ENCODE data around the gene DPH1. TPM values are rescaled to one million over a fixed set of nuclear protein-coding genes. Genes with fewer than 3 reads are reported as not detected.
A peak's percentile ranks its signal among the peaks of the same experiment; 100 is the strongest.
"Not testable (repeated sequence)": the region's sequence is repeated elsewhere in the genome, so short reads cannot be mapped to it uniquely, and the experiment has no call there.

Gene DPH1
- total RNA-seq (2014; rRNA removed; shearing (Covaris generic)) = 14.4 and 14.6 TPM in 2 replicates

DNA sequence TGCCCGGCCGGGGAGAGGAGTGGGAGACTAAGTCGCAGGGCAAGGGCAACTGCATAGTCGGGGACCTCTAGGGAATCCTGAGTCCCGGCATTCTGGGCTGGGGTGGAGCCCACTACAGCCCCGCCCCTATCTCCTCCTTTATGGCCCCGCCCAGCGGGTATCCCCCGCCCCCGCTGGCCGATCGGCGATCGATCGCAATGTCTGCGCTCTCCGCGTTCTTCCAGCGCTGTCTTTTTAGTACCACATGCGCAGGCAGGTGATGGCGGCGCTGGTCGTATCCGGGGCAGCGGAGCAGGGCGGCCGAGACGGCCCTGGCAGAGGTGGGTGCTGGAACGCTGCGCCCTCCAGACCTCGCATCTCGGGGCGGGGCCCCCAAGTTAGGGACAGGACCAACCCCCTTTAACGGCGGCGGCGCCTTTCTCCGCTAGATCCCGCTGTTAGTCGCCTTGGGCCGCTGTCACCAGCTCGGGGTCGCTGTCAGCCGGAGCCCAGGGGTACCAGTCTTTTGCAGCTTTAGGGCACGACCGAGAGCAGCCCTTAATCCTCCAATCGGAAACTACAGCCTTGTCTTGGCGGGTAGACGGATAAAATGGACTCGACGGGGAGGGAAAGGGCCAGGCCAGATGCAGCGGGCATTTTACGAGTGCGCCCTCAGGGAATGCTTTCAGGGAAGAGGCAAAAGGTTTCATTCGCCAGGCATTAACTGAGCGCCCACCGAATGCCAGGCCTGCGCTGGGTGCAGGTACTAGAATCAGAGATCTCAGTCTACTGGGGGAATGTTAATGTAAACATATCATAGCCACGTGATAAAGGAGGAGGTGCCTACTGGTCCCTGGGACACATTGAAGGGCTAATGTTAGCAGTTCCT lies at the start of gene DPH1:
DPH1 (plus strand) TSS at position 243 of the 868 bp plus-strand sequence; CDS start at position 260, 17 bp downstream.
- peak; percentile 87 for DNase-seq

DNA sequence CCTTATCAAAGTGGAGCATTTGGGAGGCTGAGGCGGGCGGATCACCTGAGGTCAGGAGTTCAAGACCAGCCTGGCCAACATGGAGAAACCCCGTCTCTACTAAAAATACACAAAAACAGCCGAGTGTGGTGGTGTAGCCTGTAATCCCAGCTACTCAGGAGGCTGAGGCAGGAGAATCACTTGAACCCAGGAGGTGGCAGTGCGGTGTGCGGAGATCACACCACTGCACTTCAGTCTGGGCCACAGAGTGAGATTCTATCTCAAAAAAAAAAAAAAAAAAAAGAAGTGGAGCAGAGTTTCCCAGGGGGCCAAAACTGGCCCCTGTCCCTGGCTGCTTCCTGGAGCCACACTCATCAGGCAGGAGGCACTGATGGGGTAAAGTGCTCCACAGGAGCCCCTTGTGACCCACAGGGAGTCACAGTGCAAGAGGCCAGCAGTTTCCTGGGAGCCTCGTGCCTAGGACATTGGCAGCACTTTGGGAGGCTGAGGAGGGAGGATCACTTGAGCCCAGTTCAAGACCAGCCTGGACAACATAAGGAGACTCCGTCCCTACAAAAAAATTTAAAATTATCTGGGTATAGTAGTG lies 49.2 kb upstream of the DPH1 start:
- Histone ChIP-seq H3K27me3 (no peaks in the 10 kb centered on the region), H3K4me3 (no peak overlapping the region), H3K9me3 (replicated peaks) (no peaks in the 10 kb centered on the region), H3K36me3 (no peaks in the 10 kb centered on the region), H3K27ac (no peak overlapping the region), H3K4me1 (no peaks in the 10 kb centered on the region)
- DNase-seq = no peak

More for the DNA sequence above, at the start of gene DPH1:
- Histone ChIP-seq H3K9me3 (replicated peaks) (no peaks in the 10 kb centered on the region), H3K4me1 (0 out of 2 replicates have a peak, but pooled peaks cover 5% of the 10 kb centered on the region), H3K36me3 (no peaks in the 10 kb centered on the region), H3K4me3 (peak within 1 kb of the TSS; percentile 100), H3K27me3 (peaks cover 4% of the 10 kb centered on the region; the same call in 1 of the 2 replicates), H3K27ac (peak within 1 kb of the TSS; percentile 58)

GRCh38 chr17:1982793-1983366 lies 47.1 kb upstream of the DPH1 start:
- not testable (repeated sequence) for H3K36me3 ChIP-seq; H3K4me3 ChIP-seq; H3K9me3 ChIP-seq (replicated peaks); DNase-seq; H3K4me1 ChIP-seq; H3K27me3 ChIP-seq; H3K27ac ChIP-seq

GRCh38 chr17:1985093-1985492 lies 44.9 kb upstream of the DPH1 start:
- H3K9me3 ChIP-seq (replicated peaks) = no peaks in the 10 kb centered on the region
- H3K4me1 ChIP-seq = no peaks in the 10 kb centered on the region
- no peaks in the 10 kb centered on the region for H3K27me3 ChIP-seq
- H3K36me3 ChIP-seq = no peaks in the 10 kb centered on the region
- no peak for DNase-seq
- H3K4me3 ChIP-seq = no peak overlapping the region
- H3K27ac ChIP-seq = no peak overlapping the region

DNA sequence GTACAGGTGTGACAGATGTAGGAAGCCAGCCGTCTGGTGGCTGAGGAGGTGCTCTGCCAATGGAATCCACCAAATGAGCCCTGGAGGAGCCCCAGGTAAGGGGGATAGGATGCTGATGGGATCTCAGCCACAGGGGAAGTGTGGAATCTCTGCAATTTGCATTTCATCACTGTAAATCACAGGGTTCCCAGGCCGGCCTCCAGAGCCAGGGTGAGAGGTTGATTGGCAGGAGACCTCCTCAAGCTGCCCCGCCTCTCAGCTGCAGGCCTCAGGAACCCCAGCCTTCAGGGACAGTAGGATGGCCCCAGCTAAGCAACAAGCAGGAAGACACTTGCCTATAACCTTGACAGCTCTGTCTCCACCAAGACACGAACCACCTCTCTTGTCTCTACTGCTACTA lies 44.3 kb upstream of the DPH1 start:
- Histone ChIP-seq H3K4me1 (no peaks in the 10 kb centered on the region), H3K27me3 (no peaks in the 10 kb centered on the region), H3K36me3 (no peaks in the 10 kb centered on the region), H3K9me3 (replicated peaks) (no peaks in the 10 kb centered on the region), H3K4me3 (no peak overlapping the region), H3K27ac (no peak overlapping the region)
- DNase-seq = no peak

- Histone ChIP-seq H3K27ac (no peak overlapping the region), H3K36me3 (no peaks in the 10 kb centered on the region), H3K4me3 (no peak overlapping the region), H3K27me3 (no peaks in the 10 kb centered on the region), H3K9me3 (replicated peaks) (no peaks in the 10 kb centered on the region), H3K4me1 (no peaks in the 10 kb centered on the region)
- no peak for DNase-seq
Observed at GRCh38 chr17:1986783-1987451, 43.0 kb upstream of the DPH1 start.

- H3K27me3 ChIP-seq = no peaks in the 10 kb centered on the region
- no peaks in the 10 kb centered on the region for H3K4me1 ChIP-seq
- no peaks in the 10 kb centered on the region for H3K36me3 ChIP-seq
- no peak for DNase-seq
- H3K4me3 ChIP-seq = no peak overlapping the region
- H3K9me3 ChIP-seq (replicated peaks) = no peaks in the 10 kb centered on the region
- no peak overlapping the region for H3K27ac ChIP-seq
Observed at GRCh38 chr17:1989135-1989534, 40.8 kb upstream of the DPH1 start.

GRCh38 chr17:1992541-1992940 lies 37.4 kb upstream of the DPH1 start:
- Histone ChIP-seq H3K27me3 (no peaks in the 10 kb centered on the region; the same call in 1 of the 2 replicates), H3K36me3 (no peaks in the 10 kb centered on the region), H3K4me1 (no peaks in the 10 kb centered on the region), H3K9me3 (replicated peaks) (no peaks in the 10 kb centered on the region), H3K27ac (no peak overlapping the region), H3K4me3 (no peak overlapping the region)
- no peak for DNase-seq

DNA sequence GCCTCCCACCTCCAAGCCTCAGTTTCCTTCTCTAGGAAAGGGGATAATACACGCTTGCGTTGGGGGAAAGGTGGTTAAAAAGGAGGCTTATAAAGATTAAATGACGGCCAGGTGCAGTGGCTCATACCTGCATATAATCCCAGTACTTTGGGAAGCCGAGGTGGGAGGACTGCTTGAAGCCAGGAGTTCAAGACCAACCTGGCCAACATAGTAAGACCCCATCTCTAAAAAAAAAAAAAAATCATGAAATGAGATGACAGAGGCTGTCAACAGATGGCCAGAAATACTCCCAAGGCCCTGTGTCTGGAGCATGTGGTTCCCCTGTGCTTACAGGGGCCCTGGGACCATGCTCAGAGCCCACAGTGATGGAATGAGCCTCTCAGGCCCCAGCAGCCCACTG lies 35.2 kb upstream of the DPH1 start:
- no peak overlapping the region for H3K4me3 ChIP-seq
- no peaks in the 10 kb centered on the region for H3K9me3 ChIP-seq (replicated peaks)
- peaks cover 5% of the 10 kb centered on the region for H3K4me1 ChIP-seq
- no peak for DNase-seq
- no peaks in the 10 kb centered on the region for H3K36me3 ChIP-seq
- no peaks in the 10 kb centered on the region; the same call in 1 of the 2 replicates for H3K27me3 ChIP-seq
- no peak overlapping the region for H3K27ac ChIP-seq

DNA sequence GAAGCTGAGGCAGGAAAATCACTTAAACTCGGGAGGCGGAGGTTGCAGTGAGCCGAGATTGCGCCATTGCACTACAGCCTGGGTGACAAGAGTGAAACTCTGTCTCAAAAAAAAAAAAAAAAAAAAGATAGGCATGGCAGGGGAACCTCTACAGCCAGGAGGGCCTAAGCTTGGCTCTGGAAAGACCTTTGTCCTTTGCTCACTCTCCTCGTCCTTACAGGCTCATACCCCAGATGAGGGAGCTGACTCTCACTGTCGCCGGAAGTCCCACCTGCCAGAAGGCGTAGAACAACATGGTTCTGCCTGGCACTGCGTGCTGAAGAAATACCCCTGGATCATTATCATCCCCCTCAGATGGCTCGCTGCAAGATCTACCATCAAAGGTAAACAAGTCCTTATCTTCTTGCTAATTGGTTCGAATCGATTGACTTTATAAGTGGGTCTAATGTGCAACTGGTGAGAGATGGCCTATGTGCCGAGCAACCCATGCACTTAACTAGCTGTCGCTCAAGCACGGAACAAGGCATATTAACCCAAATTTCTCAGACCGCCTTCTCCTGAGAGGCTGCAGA lies 34.5 kb upstream of the DPH1 start:
- no peak overlapping the region for H3K27ac ChIP-seq
- H3K9me3 ChIP-seq (replicated peaks) = no peaks in the 10 kb centered on the region
- H3K27me3 ChIP-seq = no peaks in the 10 kb centered on the region; the same call in 1 of the 2 replicates
- peaks cover 10% of the 10 kb centered on the region for H3K4me1 ChIP-seq
- DNase-seq = no peak
- no peak overlapping the region for H3K4me3 ChIP-seq
- H3K36me3 ChIP-seq = no peaks in the 10 kb centered on the region

GRCh38 chr17:1995907-1996799 lies 33.8 kb upstream of the DPH1 start:
- DNase-seq = no peak
- peaks cover 10% of the 10 kb centered on the region for H3K4me1 ChIP-seq
- H3K27ac ChIP-seq = no peak overlapping the region
- H3K4me3 ChIP-seq = no peak overlapping the region
- H3K9me3 ChIP-seq (replicated peaks) = no peaks in the 10 kb centered on the region
- H3K27me3 ChIP-seq = no peaks in the 10 kb centered on the region; the same call in 1 of the 2 replicates
- no peaks in the 10 kb centered on the region for H3K36me3 ChIP-seq

- no peaks in the 10 kb centered on the region for H3K36me3 ChIP-seq
- H3K27me3 ChIP-seq = no peaks in the 10 kb centered on the region; the same call in 1 of the 2 replicates
- H3K4me3 ChIP-seq = no peak overlapping the region
- no peak overlapping the region for H3K27ac ChIP-seq
- DNase-seq = no peak
- H3K4me1 ChIP-seq = peaks cover 10% of the 10 kb centered on the region
- no peaks in the 10 kb centered on the region for H3K9me3 ChIP-seq (replicated peaks)
Observed at GRCh38 chr17:1996800-1997288, 33.1 kb upstream of the DPH1 start.

DNA sequence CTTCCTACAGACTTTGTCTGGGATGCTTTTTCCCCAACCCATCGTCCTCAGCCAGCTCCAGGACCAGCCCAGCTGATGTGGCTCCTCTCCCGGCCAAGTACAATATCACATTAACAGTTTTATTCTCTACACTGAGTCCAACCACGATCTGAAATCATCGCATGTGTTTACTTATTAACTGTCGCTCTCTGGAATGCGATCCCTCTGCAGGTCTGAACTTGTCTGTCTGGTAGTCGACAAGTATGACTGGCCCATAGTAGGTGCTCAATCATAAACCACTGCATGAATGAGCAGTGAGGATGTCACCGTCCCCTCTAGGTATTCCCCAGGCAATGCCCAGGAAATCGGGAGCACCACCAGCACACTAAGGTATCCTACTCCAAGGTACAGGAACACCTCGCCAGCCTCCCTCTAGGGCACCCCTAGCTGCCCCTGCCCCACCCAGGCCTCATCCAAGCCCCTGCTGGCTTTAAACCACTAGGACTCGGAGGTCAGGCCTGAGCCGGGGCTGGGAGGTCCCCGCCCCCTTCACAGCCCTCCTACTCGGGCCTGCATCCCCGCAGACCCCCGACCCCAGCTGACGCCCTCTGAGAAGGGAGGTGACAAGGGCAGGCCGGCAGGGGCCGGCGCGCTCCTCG lies 32.5 kb upstream of the DPH1 start:
- Histone ChIP-seq H3K27ac (no peak overlapping the region), H3K36me3 (no peaks in the 10 kb centered on the region), H3K27me3 (no peaks in the 10 kb centered on the region; the same call in 1 of the 2 replicates), H3K4me1 (peaks cover 10% of the 10 kb centered on the region), H3K9me3 (replicated peaks) (no peaks in the 10 kb centered on the region), H3K4me3 (no peak overlapping the region)
- no peak for DNase-seq

Measured in SJCRH30 (cell line).